Raji (cell line): ENCODE measurements around the gene THOC7.

Experiments
- POLR2A ChIP-seq: IDR thresholded peaks from 2 replicates; pipeline ENCODE4 v1.6.1; 2011; ENCODE audit warnings: low read depth, low read length, control low read depth; ENCODE audit not compliant: insufficient read depth

THOC7 gene

GRCh38 chr3:63864008-63864964, 681 bp upstream of the THOC7 start:
- TF ChIP-seq POLR2A = no peak; the same call in 1 of the 2 replicates

- no peak for TF ChIP-seq POLR2A
Observed at GRCh38 chr3:63862804-63863149, 828 bp downstream of the THOC7 start.

GRCh38 chr3:63861306-63861705, 2.3 kb downstream of the THOC7 start:
- no peak for TF ChIP-seq POLR2A

- TF ChIP-seq POLR2A = no peak
Observed at GRCh38 chr3:63860776-63861175, 2.8 kb downstream of the THOC7 start.

- TF ChIP-seq POLR2A = no peak
Observed at GRCh38 chr3:63857311-63857710, 6.3 kb downstream of the THOC7 start.

GRCh38 chr3:63855333-63855940, 8.2 kb downstream of the THOC7 start:
- TF ChIP-seq POLR2A = no peak

DNA sequence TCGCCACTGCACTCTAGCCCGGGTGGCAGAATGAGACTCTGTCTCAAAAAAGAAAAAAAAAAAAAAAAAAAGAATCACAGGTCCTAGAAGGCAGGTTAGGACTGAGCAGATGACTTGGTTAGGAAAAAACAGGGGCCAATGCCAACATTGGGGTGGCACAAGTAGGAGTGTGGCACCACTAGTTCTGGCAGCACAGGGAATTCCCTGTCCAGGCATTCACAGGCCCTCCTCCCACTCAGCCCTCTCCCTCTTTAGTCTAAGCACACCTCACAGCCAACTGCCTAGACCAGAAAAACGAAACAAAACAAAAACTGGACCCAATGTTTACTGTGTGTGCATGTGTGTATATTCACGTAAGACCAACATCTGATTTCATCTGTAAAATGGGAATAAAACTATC, 10.5 kb downstream of the THOC7 start:
- no peak for TF ChIP-seq POLR2A

DNA sequence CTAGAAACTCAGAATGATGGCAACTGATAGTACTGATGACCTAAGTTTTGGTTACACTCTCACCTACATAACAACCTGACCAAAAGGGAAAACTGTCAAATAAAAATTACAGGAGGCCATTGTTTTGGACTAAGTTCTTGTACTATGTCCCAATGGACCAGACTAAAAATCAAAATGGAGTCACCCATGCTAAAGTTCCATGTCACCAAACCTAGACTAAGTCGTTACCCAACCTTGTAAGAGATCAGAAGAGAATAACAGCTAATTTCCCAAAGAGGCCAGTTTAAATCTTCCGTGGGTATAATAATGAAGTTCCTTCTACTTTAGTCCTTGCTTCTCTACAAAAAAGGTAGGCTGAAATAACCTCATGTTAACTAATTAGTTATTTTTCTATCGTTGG, 12.3 kb downstream of the THOC7 start:
- TF ChIP-seq POLR2A = no peak

DNA sequence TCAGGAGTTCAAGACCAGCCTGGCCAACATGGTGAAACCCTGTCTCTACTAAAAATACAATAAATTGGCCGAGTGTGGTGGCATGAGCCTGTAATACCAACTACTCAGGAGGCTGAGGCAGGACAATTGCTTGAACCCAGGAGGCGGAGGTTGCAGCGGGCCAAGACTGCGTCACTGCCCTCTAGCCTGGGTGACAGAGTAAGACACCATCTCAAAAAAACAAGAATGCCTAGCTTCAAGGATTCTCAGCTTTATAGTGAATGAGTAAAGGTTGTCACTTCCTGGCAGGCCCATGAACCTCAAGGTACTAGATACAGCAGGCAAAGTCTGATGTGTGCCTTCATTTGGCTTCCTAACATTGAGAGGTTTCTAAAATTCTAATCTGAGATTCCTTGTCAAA, 14.4 kb downstream of the THOC7 start:
- no peak for TF ChIP-seq POLR2A

DNA sequence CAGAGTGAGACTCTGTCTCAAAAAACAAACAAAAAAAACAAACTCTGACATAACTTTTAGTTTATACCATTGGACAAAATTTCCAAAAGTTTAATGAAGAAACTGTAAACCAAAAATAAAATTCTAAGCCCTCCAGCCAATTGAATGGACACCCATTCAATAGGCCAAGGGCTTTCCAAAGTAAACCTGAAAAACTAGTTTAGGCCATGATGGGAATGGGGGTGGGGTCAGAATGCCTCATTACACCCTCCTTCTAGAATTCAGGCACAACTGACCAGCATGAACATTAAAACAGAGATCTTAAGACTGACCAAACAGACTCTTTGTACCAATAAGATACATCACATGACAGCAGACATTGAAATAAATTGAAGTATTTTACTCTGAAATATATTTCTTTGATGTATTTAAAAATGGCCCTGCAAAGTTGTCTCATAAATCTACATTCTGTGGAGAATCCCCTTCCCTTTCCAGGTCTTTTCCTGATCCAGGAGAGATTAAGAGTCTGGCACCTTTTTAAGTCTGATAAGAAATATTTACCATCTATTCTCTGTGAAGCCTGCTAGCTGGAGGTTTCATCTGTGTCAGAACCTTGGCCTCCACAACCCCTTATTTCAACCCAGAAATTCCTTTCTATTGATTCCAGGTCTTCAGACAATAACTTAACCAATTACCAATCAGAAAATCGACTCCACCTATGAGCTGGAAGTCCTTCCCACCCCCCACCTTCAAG, 15.7 kb downstream of the THOC7 start:
- TF ChIP-seq POLR2A = no peak

DNA sequence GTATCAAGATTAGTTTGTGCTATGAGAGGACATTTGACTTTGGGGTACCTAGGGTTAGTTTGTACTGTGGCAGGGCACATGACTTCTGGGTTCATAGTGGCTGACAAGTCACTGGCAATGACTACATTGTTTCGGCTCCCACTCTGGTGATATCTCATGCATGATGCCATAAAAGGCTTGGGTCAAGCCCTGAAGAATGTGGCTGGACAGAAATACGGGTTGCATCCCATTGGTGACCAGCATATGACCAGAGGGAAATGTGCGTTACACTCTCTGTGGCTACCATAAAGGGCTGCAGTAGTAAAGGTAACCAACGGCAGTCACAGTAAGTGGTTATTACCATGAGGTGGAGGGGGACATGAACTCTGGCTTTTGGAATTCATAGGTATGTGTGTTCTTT, 18.4 kb downstream of the THOC7 start:
- no peak for TF ChIP-seq POLR2A

GRCh38 chr3:63842127-63842526, 21.5 kb downstream of the THOC7 start:
- no peak for TF ChIP-seq POLR2A

DNA sequence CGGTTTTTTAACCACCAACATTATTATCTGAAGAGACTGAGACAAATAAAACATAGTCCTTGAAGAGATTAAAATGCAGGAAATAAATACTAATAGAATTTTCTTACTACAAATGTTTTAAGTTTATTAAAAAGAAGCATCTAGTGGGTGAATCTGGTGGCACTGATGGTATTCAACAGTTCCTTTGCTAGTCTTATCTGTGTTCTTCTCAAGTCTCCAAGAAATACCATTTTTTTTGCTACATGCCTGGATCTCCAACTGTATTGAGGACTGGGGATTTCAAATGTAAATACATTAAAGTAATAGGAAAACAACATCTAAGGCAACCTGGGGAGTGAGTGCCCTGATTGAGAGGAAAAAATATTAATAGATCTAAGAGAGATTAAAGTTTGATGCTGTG, 21.9 kb downstream of the THOC7 start:
- TF ChIP-seq POLR2A = no peak

- TF ChIP-seq POLR2A = no peak
Observed at GRCh38 chr3:63832395-63832794, 31.2 kb downstream of the THOC7 start.

- no peak for TF ChIP-seq POLR2A
Observed at GRCh38 chr3:63830526-63830925, 33.1 kb downstream of the THOC7 start.

GRCh38 chr3:63824309-63824708, 39.3 kb downstream of the THOC7 start:
- no peak for TF ChIP-seq POLR2A
